Transverse colon (tissue), 4 donors: ENCODE data around the gene ENPP7.

Experiments
- EP300 ChIP-seq: sonication (generic); formaldehyde crosslinking; IDR thresholded peaks from one replicate; pipeline ENCODE4 v1.6.1; 2017; ENCODE audit warnings: antibody characterized with exemption, low read depth
- POLR2A ChIP-seq: fragments of 450-650 bp; IDR thresholded peaks from one replicate; pipeline ENCODE4 v1.6.1; 2016; ENCODE audit warnings: antibody characterized with exemption, mild to moderate bottlenecking, moderate library complexity
- POLR2AphosphoS5 ChIP-seq, 3 donors: sonication (generic); formaldehyde crosslinking; IDR thresholded peaks; one replicate each; pipeline ENCODE4 v1.6.1; 2016; ENCODE audit warnings: antibody characterized with exemption in 3 of 3
- TF ChIP-seq, protein P1 (sequence below), 5 experiments: fragments of 200-600 bp in 3 of 5; fragments of 450-650 bp in 2 of 5; sonication (generic) in 3 of 5; IDR thresholded peaks; 1 replicate in 2 of 5; 2 replicates in 3 of 5; pipeline ENCODE4 v1.5.1; 2016 to 2017; ENCODE audit warnings: antibody characterized with exemption in 5 of 5, inconsistent platforms in 3 of 5, mild to moderate bottlenecking in 2 of 5, moderate library complexity in 1 of 5

DNA sequence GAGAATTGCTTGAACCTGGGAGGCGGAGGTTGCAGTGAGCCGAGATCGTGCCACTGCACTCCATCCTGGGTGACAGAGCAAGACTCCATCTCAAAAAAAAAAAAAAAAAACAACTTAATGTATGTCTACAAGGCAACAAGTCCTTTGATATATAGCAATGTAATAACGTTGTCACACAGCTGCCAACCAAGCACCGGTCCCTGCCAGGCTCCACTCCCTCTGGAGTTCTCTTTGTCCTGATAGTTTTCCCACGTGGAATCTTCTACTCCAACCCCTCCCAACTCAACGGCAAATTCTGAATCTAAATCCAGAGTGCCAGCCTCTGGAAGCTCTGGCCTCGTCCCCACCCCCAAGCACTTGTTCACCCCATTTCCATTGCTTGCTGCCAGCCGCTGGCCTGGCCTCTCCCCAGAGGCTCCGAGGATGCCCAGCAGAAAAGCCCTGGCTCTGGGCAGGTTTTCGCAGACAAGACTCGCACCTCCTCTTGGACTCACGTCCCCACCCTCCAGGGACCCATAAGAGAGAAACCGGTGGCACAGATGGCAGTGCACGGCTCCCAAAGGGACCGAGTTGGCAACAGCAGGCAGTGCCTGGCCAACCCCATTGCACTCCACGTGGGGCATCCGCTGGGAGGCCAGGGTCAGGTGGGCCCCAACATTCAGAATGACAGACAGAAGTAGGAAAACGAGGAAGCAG, 31.3 kb downstream of the ENPP7 start:
- TF ChIP-seq, protein P1, sequence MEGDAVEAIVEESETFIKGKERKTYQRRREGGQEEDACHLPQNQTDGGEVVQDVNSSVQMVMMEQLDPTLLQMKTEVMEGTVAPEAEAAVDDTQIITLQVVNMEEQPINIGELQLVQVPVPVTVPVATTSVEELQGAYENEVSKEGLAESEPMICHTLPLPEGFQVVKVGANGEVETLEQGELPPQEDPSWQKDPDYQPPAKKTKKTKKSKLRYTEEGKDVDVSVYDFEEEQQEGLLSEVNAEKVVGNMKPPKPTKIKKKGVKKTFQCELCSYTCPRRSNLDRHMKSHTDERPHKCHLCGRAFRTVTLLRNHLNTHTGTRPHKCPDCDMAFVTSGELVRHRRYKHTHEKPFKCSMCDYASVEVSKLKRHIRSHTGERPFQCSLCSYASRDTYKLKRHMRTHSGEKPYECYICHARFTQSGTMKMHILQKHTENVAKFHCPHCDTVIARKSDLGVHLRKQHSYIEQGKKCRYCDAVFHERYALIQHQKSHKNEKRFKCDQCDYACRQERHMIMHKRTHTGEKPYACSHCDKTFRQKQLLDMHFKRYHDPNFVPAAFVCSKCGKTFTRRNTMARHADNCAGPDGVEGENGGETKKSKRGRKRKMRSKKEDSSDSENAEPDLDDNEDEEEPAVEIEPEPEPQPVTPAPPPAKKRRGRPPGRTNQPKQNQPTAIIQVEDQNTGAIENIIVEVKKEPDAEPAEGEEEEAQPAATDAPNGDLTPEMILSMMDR (IDR thresholded peaks at IDR 0.05) = no peak
- TF ChIP-seq POLR2A = no peak
- TF ChIP-seq POLR2AphosphoS5 (IDR thresholded peaks at IDR 0.05) = no peak
- no peak for TF ChIP-seq EP300
